ENCODE results near the gene MTSS2. TPM values are rescaled to one million over a fixed set of nuclear protein-coding genes. Genes with fewer than 3 reads are reported as not detected.

The MTSS2 gene
- total and polyA plus RNA-seq, 2 experiments from 2014 or later: 1.6 to 19.6 TPM

DNA sequence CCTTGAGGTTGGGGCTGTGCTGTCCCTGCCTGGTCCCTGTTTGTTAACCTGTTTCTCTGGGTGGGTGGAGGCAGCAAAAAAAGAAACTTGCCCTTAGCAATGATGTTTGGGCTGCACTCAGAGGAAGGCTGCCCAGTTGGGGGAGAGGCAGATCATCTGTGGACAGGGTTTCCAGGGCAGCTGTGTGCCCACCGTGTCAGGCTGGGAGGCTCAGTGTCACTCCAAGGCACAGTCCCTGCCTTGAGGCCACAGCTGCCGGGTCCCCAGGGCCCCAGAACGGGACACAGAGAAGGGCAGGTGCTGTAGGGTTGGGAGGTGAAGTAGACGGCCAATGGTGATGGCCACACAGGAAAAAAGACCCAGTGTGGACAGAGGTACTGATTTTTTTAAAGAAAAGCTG is 35.6 kb downstream of the MTSS2 start:
- H2AFZ ChIP-seq: no peak overlapping the region
- ATAC-seq (no peak), DNase-seq (ENCODE audit: low spot score) (no peak)
- no peak overlapping the region for H3K4me3 Mint-ChIP-seq
- peaks cover 18% of the 10 kb centered on the region for H3K36me3 Mint-ChIP-seq (ENCODE audit: low read depth)
- no peak for TF ChIP-seq ZNF114 (CRISPR knock-in tag; IDR thresholded peaks at IDR 0.05)
- TF ChIP-seq, protein P1, sequence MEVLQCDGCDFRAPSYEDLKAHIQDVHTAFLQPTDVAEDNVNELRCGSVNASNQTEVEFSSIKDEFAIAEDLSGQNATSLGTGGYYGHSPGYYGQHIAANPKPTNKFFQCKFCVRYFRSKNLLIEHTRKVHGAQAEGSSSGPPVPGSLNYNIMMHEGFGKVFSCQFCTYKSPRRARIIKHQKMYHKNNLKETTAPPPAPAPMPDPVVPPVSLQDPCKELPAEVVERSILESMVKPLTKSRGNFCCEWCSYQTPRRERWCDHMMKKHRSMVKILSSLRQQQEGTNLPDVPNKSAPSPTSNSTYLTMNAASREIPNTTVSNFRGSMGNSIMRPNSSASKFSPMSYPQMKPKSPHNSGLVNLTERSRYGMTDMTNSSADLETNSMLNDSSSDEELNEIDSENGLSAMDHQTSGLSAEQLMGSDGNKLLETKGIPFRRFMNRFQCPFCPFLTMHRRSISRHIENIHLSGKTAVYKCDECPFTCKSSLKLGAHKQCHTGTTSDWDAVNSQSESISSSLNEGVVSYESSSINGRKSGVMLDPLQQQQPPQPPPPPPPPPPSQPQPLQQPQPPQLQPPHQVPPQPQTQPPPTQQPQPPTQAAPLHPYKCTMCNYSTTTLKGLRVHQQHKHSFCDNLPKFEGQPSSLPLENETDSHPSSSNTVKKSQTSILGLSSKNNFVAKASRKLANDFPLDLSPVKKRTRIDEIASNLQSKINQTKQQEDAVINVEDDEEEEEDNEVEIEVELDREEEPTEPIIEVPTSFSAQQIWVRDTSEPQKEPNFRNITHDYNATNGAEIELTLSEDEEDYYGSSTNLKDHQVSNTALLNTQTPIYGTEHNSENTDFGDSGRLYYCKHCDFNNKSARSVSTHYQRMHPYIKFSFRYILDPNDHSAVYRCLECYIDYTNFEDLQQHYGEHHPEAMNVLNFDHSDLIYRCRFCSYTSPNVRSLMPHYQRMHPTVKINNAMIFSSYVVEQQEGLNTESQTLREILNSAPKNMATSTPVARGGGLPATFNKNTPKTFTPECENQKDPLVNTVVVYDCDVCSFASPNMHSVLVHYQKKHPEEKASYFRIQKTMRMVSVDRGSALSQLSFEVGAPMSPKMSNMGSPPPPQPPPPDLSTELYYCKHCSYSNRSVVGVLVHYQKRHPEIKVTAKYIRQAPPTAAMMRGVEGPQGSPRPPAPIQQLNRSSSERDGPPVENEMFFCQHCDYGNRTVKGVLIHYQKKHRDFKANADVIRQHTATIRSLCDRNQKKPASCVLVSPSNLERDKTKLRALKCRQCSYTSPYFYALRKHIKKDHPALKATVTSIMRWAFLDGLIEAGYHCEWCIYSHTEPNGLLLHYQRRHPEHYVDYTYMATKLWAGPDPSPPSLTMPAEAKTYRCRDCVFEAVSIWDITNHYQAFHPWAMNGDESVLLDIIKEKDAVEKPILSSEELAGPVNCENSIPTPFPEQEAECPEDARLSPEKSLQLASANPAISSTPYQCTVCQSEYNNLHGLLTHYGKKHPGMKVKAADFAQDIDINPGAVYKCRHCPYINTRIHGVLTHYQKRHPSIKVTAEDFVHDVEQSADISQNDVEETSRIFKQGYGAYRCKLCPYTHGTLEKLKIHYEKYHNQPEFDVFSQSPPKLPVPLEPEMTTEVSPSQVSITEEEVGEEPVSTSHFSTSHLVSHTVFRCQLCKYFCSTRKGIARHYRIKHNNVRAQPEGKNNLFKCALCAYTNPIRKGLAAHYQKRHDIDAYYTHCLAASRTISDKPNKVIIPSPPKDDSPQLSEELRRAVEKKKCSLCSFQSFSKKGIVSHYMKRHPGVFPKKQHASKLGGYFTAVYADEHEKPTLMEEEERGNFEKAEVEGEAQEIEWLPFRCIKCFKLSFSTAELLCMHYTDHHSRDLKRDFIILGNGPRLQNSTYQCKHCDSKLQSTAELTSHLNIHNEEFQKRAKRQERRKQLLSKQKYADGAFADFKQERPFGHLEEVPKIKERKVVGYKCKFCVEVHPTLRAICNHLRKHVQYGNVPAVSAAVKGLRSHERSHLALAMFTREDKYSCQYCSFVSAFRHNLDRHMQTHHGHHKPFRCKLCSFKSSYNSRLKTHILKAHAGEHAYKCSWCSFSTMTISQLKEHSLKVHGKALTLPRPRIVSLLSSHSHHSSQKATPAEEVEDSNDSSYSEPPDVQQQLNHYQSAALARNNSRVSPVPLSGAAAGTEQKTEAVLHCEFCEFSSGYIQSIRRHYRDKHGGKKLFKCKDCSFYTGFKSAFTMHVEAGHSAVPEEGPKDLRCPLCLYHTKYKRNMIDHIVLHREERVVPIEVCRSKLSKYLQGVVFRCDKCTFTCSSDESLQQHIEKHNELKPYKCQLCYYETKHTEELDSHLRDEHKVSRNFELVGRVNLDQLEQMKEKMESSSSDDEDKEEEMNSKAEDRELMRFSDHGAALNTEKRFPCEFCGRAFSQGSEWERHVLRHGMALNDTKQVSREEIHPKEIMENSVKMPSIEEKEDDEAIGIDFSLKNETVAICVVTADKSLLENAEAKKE (CRISPR knock-in tag; IDR thresholded peaks at IDR 0.05): no peak
- TF ChIP-seq POLR2AphosphoS5 (IDR thresholded peaks at IDR 0.05; ENCODE audit: low read depth): no peak
- TF ChIP-seq STAT1 (IDR thresholded peaks at IDR 0.05; ENCODE audit: unreplicated experiment): no peak
- TF ChIP-seq, protein P2, sequence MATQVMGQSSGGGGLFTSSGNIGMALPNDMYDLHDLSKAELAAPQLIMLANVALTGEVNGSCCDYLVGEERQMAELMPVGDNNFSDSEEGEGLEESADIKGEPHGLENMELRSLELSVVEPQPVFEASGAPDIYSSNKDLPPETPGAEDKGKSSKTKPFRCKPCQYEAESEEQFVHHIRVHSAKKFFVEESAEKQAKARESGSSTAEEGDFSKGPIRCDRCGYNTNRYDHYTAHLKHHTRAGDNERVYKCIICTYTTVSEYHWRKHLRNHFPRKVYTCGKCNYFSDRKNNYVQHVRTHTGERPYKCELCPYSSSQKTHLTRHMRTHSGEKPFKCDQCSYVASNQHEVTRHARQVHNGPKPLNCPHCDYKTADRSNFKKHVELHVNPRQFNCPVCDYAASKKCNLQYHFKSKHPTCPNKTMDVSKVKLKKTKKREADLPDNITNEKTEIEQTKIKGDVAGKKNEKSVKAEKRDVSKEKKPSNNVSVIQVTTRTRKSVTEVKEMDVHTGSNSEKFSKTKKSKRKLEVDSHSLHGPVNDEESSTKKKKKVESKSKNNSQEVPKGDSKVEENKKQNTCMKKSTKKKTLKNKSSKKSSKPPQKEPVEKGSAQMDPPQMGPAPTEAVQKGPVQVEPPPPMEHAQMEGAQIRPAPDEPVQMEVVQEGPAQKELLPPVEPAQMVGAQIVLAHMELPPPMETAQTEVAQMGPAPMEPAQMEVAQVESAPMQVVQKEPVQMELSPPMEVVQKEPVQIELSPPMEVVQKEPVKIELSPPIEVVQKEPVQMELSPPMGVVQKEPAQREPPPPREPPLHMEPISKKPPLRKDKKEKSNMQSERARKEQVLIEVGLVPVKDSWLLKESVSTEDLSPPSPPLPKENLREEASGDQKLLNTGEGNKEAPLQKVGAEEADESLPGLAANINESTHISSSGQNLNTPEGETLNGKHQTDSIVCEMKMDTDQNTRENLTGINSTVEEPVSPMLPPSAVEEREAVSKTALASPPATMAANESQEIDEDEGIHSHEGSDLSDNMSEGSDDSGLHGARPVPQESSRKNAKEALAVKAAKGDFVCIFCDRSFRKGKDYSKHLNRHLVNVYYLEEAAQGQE (IDR thresholded peaks at IDR 0.05; ENCODE audit: unreplicated experiment): no peak
- TF ChIP-seq NANOG (IDR thresholded peaks at IDR 0.05; ENCODE audit: borderline replicate concordance): no peak
- no peak for TF ChIP-seq CREB1 (CRISPR knock-in tag; IDR thresholded peaks at IDR 0.05; ENCODE audit: low read depth)
- no peak for TF ChIP-seq EZH2phosphoT487 (IDR thresholded peaks at IDR 0.05; ENCODE audit: unreplicated experiment)
- TF ChIP-seq JUNB (IDR thresholded peaks at IDR 0.05; ENCODE audit: unreplicated experiment): no peak
- TF ChIP-seq, protein P3, sequence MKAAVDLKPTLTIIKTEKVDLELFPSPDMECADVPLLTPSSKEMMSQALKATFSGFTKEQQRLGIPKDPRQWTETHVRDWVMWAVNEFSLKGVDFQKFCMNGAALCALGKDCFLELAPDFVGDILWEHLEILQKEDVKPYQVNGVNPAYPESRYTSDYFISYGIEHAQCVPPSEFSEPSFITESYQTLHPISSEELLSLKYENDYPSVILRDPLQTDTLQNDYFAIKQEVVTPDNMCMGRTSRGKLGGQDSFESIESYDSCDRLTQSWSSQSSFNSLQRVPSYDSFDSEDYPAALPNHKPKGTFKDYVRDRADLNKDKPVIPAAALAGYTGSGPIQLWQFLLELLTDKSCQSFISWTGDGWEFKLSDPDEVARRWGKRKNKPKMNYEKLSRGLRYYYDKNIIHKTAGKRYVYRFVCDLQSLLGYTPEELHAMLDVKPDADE (IDR thresholded peaks at IDR 0.05): no peak
- TF ChIP-seq ZNF331 (CRISPR knock-in tag; IDR thresholded peaks at IDR 0.05; ENCODE audit: low read depth): no peak
- no peak for TF ChIP-seq EZH2 (IDR thresholded peaks at IDR 0.05; ENCODE audit: low read depth, unreplicated experiment)
- TF ChIP-seq, protein P4, sequence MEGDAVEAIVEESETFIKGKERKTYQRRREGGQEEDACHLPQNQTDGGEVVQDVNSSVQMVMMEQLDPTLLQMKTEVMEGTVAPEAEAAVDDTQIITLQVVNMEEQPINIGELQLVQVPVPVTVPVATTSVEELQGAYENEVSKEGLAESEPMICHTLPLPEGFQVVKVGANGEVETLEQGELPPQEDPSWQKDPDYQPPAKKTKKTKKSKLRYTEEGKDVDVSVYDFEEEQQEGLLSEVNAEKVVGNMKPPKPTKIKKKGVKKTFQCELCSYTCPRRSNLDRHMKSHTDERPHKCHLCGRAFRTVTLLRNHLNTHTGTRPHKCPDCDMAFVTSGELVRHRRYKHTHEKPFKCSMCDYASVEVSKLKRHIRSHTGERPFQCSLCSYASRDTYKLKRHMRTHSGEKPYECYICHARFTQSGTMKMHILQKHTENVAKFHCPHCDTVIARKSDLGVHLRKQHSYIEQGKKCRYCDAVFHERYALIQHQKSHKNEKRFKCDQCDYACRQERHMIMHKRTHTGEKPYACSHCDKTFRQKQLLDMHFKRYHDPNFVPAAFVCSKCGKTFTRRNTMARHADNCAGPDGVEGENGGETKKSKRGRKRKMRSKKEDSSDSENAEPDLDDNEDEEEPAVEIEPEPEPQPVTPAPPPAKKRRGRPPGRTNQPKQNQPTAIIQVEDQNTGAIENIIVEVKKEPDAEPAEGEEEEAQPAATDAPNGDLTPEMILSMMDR (conservative IDR thresholded peaks at IDR 0.05; ENCODE audit: low read depth in 2 of 2): no peak
- H3K79me2 ChIP-seq (replicated peaks; ENCODE audit: insufficient read depth): no peaks in the 10 kb centered on the region
- no peaks in the 10 kb centered on the region for H3K36me3 ChIP-seq (ENCODE audit: insufficient read depth)
- no peak overlapping the region for H3K27ac ChIP-seq (ENCODE audit: low read depth)
- H3K4me1 ChIP-seq (ENCODE audit: insufficient read depth): no peaks in the 10 kb centered on the region
- no peaks in the 10 kb centered on the region for H3F3A ChIP-seq (replicated peaks; ENCODE audit: low read depth)
- H3K4me1 Mint-ChIP-seq: peaks cover 17% of the 10 kb centered on the region
- no peaks in the 10 kb centered on the region for H3K27me3 ChIP-seq (ENCODE audit: insufficient read depth)
- peaks cover 12% of the 10 kb centered on the region for H3K9me3 Mint-ChIP-seq
- no peak overlapping the region for H3K4me3 ChIP-seq
- H3K9me2 ChIP-seq (ENCODE audit: insufficient read depth): no peaks in the 10 kb centered on the region
- peaks cover 3% of the 10 kb centered on the region for H3K27me3 Mint-ChIP-seq (ENCODE audit: insufficient read depth, low read depth, poor library complexity)
- H3K4me2 ChIP-seq: no peak overlapping the region
- no peaks in the 10 kb centered on the region for H4K20me1 ChIP-seq (replicated peaks; ENCODE audit: insufficient read depth)
- H3K27ac Mint-ChIP-seq: no peak overlapping the region

Data from GM23338 (cell line).